ENCODE results near the gene SUN3. TPM values are rescaled to one million over a fixed set of nuclear protein-coding genes. Genes with fewer than 3 reads are reported as not detected.
"Not testable (repeated sequence)": the region's sequence is repeated elsewhere in the genome, so short reads cannot be mapped to it uniquely, and the experiment has no call there.

The SUN3 gene
- polyA plus RNA-seq, 3 donors, result 0.16 to 0.58 (median 0.45) TPM

- no peak for DNase-seq (ENCODE audit: extremely low read depth in 1 of 11, low read depth in 9 of 11, low spot score in 4 of 11)
Observed at GRCh38 chr7:47952224-47952623, 76.7 kb downstream of the SUN3 start.

- no peak for DNase-seq (ENCODE audit: extremely low read depth in 1 of 11, low read depth in 9 of 11, low spot score in 4 of 11)
Observed at GRCh38 chr7:47951374-47951773, 77.5 kb downstream of the SUN3 start.

DNA sequence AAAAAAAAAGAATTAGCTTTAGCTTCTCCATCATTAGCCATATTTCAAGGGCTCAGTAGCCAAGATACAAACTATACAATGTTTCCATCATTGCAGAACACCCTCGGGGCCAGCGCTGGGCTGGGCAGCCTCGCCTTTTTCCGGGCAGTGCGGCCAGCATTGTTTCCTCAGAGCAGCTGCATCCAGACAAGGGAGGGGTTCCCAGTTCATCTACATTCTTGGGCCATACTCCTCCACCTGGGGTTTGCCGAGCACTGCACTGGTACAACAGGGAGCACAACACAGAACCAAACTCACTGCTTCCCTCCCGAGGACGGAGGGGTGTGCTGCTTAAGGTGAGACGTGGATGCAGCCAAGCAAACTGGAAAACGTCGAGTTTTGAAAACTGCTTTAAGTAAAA, 78.2 kb downstream of the SUN3 start:
- no peak for DNase-seq (ENCODE audit: extremely low read depth in 1 of 11, low read depth in 9 of 11, low spot score in 4 of 11)

DNA sequence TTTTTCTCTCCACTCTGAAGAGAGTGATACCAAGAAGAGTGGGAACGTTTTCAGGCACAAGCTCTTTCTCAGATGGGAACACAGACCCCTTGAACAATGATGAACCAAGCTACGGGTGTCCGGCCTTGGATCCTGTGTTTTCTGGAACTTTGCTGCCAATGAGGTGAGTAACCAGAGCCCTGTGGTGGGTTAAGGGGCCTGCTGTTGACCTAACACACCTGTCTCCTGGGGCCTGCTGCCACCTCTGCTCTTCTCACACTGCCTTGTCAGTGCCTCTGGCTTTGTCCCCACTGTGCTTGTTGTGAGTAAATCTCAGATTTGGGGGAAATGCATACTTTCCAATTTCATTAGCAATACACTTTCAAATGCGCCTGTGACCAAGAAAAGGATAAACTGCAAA, 79.2 kb downstream of the SUN3 start:
- no peak for DNase-seq (ENCODE audit: extremely low read depth in 1 of 11, low read depth in 9 of 11, low spot score in 4 of 11)

DNA sequence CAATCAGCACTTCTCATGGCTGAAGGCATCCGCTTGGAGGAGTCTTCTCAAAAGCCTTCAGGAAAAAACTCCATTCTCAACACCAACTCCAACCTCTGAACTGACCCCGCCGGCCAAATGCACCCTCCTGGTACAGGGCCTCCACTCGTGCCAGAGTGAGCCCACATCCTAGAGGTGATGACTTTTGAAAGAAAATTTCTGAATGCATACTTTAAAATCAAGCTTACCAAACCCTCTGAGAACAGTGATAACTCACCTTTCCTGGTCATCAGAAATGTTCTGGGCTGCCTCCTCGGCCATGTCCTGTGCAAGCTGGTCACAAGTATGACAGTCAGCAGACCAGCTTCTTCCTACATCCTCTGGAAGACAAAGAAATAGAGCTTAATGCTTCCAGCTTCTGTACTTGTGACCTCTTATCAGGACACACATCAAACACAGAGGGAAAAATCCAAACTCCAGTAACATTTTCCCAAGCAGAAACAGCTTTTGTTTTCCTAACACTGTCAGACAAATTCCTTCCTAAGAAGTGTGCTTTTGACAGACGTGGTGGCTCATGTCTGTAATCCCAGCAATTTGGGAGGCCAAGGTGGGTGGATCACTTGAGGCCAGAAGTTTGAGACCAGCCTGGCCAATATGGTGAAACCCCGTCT, 80.6 kb downstream of the SUN3 start, which contains the start of gene PKD1L1:
PKD1L1 (minus strand) TSS at position 326 of the 650 bp plus-strand sequence; CDS start at position 300, 26 bp downstream.
- no peak for DNase-seq (ENCODE audit: extremely low read depth in 1 of 11, low read depth in 9 of 11, low spot score in 4 of 11)

- DNase-seq (ENCODE audit: extremely low read depth in 1 of 11, low read depth in 9 of 11, low spot score in 4 of 11), result no peak
Observed at GRCh38 chr7:47947355-47947749, 81.6 kb downstream of the SUN3 start.

GRCh38 chr7:47946581-47947354, 82.1 kb downstream of the SUN3 start:
- DNase-seq (ENCODE audit: extremely low read depth in 1 of 11, low read depth in 9 of 11, low spot score in 4 of 11), result no peak

DNA sequence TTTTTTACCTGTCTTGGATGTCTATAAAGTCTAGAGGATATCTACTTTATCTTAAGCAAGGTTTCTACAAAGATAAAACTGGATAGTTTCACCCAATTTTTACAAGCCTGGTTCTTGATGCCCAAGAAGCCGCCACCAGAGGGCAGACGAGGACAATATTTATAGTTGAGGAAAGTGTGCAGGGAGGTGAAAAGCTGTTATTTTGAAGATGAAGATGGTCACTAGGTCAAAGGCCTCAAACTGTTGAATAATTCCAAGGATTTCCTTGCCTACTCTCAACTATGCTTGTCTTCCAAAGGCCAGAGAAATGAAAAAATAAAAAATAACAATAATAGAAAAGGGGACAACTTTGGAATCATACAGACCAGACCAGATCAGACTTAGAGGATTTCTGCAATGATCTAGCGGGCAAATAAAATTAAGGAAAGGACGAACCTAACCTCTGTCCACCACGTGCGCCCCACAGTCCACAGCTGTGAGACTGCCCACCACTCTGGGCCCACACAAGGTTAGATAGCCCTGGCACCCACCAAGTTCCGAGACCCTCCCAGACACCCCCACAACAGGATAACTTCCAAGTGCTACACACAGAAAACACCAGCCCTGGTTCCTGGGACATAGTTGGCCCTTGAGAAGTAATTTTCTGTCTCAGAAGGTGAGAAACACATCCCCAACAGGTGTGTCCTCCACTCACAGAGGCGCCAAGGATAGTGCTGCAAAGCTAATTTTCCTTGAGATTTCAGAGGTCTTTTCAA, 83.5 kb downstream of the SUN3 start:
- DNase-seq (ENCODE audit: extremely low read depth in 1 of 11, low read depth in 9 of 11, low spot score in 4 of 11), result peak in 10 of 11 donors; percentile 24 to 69 (median 46)

DNA sequence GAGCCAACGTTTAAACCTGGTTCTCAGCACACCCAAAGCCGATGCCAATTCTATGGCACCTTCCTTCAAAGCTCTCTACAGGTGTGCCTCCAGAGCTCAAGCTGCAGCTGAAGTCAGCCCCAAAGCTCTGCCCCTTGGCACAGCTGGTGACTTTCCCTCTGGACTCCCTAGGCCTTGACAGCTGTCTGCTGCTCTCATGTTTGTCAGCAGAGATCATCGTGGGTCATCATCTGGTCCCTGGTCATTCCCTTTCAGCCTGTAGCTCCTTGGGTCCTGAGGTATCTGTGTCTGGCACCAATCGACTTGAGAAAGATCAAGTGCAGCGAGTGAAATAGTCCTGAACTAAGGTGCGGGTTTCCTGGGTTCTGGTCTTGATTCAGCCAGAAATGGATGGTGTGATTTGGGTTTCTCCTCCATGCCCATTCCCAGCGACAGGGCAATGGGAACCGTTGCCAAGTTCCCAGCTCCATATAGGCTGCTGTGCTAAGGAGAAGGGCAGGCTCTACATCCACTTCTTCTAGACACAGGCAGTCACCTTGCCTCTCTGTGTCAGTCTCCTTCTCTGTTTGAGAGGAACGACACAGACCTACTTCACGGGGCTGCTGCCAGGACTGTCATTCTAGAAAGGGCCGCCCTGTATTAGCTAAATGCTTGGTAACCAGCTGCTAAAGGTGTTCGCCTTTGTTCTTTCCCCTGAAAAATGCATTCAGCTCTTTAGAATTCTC, 84.2 kb downstream of the SUN3 start:
- no peak for DNase-seq (ENCODE audit: extremely low read depth in 1 of 11, low read depth in 9 of 11, low spot score in 4 of 11)

- DNase-seq (ENCODE audit: extremely low read depth in 1 of 11, low read depth in 9 of 11, low spot score in 4 of 11), result no peak
Observed at GRCh38 chr7:47943676-47944474, 85.0 kb downstream of the SUN3 start.

DNA sequence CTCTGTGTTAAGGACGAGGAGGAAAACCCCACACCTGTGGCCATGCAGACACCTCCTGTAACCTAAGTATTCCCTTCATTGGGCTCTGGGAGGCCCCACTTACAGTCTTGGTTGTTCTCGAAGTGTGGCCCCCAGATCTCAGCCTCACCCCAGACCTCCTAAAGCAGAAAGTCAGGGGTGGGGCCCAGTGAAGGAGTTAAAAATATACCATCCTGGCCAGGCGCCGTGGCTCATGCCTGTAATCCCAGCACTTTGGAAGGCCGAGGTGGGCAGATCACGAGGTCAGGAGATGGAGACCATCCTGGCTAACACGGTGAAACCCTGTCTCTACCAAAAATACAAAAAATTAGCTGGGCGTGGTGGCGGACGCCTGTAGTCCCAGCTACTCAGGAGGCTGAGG, 86.3 kb downstream of the SUN3 start:
- not testable (repeated sequence) for DNase-seq (ENCODE audit: extremely low read depth in 1 of 11, low read depth in 9 of 11, low spot score in 4 of 11)

DNA sequence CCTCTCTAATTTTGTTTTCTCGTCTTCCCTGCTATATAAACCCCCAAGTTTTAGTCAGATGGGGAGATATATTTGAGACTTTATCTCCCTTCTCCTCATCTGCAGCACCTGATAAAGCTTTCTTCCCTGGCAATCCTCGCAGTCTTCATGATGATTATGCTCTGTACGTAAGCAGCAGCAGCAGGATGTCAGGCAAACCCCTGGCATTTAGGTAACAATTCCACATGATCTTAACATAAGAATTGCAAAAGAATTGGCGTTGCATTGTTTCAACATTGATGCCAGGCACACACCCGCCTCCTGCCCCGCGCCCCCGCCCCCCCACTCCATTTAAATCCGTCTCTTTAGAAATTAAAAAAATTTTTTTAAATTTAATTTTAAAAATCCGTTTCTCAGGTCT, 86.8 kb downstream of the SUN3 start:
- no peak for DNase-seq (ENCODE audit: extremely low read depth in 1 of 11, low read depth in 9 of 11, low spot score in 4 of 11)

DNA sequence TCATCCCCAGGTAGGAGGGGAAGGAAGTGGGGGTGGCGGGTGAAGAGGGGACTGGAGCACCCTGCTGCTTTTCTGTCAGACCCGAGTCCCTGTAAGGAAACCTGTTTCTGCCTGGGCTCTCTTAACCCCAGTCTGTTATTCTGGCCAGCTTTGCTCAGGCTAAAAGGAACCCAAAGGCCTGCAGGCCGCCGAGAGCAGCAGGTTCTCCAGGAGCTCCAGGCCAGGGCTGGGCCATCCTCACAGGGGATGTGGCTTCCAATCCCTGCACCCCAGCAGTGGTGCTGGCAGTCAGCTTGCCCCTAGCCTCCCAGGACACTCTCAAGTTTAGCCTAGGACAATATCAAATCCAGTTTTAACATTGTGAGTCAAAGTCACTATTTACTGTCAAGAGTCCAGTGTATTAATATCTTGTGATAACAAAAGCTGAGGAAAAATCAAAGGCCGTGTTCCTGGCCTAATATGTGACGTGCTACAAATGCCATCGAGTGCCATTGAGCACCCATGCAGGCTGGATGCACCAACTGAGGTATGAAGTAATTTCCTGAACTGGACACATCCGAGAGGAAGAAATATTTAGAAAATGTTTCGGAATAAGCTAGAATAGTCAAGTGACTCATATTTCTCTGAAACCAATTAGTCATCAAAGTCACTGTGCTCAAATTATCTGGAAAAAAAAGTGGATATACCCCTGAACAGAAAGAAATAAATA, 87.6 kb downstream of the SUN3 start:
- no peak for DNase-seq (ENCODE audit: extremely low read depth in 1 of 11, low read depth in 9 of 11, low spot score in 4 of 11)

DNA sequence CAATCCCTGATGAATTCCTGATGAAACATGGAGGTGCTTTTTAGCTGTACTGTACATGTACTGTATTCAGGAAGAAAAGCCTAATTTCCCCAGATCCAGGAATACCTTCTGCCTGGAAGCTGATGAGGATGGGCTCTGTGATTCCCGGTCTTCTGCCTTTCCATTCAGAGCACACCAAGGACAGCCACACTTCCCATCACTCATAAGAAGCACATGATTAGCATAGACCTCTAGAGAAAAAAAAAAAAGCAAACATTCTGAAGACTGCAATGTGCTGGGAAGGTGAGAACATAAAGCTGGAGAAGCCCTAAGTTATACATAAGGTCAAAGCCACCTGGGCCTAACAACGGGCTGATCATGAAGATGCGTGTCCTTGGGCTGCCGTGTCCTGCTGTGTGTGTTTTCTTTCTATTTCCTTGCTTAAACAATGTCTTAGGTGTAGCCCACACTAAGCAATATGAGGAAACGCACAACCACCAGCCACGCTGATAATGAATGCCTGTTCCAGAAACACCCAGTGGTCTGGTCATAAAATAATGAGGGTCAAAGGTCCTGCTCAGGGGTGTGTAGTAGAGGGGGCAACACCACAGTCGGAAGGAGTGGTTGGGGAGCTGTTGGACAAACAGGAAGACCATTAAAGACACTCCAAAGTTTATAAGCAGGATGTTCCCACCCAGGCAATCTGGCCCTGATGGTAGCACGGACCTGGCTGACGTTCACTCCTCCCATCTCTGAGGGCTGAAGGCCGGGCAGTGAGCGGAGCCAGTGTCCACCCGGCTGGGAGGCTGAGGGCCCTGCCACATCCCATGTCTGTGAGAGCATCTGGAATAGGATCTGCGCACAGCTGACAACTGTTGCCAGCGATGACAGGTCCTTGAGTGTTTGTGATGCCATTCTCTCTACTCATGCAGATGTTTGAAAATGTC, 88.6 kb downstream of the SUN3 start:
- DNase-seq (ENCODE audit: extremely low read depth in 1 of 11, low read depth in 9 of 11, low spot score in 4 of 11), result no peak

- DNase-seq (ENCODE audit: extremely low read depth in 1 of 11, low read depth in 9 of 11, low spot score in 4 of 11), result no peak
Observed at GRCh38 chr7:47939425-47940036, 89.4 kb downstream of the SUN3 start.

DNA sequence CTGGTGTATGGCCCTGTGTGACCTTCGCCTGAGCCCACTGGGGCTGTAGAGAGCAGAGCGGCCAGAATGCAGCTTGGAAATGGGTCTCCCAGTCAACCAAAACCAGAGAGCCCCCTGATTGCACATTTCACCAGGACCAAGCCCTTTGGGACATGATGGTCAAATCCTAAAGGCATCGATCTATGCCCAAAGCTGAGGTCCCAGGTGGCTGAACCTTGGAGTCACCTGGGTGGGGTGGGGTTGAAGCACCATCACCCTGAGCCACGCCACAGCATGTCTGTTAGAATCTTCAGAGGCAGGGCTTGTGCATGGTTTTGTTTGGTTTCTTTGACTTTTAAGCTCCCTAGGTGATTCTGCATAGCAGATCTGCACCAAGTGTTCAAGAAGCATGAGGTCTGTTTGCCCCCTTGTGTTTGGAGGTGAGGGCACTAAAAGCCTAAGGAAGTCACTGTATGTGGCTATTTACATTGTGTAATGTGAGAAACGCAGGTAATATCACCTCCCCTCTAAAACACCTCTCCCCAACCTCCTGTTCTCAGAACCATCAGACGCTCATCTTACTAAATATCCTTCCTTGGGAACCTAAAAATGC, 90.2 kb downstream of the SUN3 start:
- DNase-seq (ENCODE audit: extremely low read depth in 1 of 11, low read depth in 9 of 11, low spot score in 4 of 11), result no peak
